Stimulated activated CD8-positive, alpha-beta memory T cell treated with anti-CD3 and anti-CD28 coated beads, Interleukin-12 subunit alpha, Interleukin-12 subunit beta, amount 100 ng/mL, for 24 hours (primary cell): ENCODE measurements around the gene PAK2.
"Not testable (repeated sequence)": the region's sequence is repeated elsewhere in the genome, so short reads cannot be mapped to it uniquely, and the experiment has no call there.

Experiments used
- DNase-seq: peaks from one replicate; pipeline ENCODE4 v3.0.0-alpha.2; 2020; ENCODE audit errors: extremely low read depth

The PAK2 gene

DNA sequence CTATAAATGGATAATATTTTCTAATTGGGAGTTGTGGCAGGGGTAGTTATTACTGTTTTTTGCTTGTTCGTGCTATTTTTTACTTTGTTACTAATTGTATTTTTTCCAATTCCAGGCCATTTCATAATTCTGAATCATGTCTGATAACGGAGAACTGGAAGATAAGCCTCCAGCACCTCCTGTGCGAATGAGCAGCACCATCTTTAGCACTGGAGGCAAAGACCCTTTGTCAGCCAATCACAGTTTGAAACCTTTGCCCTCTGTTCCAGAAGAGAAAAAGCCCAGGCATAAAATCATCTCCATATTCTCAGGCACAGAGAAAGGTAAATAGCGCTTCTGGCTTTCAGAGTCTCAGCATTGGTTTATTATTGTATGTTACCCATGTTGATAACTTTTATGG lies 42.9 kb downstream of the PAK2 start:
- no peak for DNase-seq

DNA sequence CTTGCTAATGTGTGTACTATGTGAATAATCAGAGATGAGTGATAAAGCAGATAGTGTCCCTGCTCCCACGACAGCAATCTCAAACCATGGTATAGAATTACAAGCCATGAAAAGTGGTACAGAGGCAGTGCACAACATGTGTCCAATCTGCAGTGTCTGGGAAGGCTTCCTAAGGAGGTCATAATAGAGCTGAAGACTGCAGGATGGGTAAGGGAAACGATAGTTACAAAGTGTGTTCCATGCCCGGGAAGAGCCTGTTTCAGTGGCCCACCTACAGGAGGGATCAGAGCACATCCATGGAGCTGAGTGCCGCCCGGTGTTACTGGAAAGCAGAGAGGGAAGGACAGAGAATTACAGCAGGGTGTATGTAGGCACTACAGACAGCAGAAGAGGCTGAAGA lies 48.9 kb downstream of the PAK2 start:
- no peak for DNase-seq

DNA sequence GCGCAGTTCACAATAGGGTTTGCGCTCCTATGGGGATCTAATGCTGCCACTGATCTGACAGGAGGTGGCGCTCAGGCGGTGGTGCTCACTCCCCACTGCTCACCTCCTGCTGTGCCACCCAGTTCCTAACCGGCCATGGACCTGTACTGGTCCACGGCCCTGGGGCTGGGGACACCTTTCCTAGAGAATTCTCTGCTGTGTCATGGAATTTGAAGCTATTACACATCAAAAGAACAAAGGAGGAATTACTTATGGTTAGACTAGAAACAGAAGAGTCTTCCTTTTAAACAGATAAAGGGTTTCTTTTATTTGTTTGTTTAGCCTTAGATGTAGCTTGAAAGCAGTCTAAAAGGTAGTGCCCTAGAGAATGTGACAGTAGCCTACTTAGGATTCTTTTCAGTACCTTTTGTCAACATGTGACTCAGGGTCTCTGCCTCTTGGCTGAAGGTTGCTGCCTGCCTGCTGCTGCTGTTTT lies 50.3 kb downstream of the PAK2 start:
- no peak for DNase-seq

DNA sequence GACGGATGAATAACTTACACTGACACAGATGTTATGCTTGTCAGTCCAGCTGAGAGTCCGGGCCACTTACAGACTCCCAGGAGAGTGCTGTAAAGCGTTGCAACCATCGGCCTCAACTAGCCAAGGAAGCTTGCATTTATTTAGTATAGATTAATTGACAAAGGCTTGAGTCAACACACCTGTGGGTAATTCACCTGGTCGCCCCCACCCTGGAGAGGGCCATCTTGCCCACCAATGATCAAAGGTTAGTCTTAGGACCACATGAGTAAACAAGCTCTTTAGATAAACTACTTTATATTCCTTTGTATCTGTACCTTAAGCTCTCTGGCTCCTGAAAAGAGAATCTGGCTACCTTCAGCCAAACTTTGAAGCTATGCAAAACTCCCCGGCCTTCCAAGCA lies 51.0 kb downstream of the PAK2 start:
- DNase-seq, result no peak

DNA sequence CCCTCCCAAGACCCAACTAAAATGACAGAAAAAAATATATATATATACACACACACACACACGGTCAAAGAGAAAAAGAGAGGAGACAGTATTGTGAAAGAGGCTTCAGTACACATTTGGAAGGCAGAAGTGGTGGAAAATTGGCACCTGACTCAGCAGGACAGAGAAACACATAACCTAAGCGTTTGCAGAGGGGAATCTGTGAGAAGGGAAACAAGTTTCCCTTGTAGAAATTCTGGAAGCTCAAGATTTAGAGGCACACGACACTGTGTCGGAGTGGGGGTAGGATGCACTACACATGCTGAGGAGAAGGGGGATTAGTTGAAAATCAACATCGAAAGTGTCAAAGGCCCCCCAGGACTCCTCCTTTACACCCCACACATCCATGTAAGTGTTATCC lies 53.1 kb downstream of the PAK2 start:
- DNase-seq, result no peak

DNA sequence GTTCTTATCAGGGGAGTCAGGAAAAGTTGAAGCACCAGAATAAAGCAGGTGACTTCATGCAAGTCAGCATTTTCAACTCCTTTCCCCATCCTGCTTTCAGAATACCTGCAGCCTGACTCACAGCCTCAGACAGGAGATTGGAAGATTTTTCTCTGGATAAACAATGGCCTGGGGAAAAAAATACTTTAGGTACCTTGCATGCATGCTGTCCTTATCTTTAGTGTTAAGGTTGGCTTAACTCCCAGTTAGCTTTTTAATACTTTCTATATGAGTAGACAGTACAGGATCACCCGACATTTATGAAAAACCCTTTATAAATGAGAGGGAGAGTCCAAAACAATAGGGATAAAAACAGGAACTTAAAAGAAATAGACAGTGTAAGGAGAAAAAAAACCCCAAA lies 53.6 kb downstream of the PAK2 start:
- no peak for DNase-seq

DNA sequence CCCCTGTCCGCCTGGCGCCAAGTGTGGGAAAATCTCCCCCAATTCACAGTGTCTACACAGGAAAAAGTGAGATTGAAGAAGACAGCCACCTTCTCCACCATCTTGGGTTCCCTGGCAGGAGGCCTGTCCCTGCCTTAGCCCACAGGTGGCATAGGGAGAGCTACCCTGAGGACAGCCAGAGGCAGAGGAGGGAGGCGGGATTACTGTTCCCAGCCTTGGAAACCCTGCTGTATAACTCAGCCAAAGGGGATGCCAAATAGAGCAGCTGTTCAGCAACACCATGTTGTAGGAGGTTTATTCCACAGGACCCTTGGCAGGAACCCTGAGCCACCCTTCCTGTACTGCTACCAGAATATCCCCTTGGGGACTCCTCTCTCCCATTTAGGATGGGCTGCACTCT lies 54.8 kb downstream of the PAK2 start:
- no peak for DNase-seq

DNA sequence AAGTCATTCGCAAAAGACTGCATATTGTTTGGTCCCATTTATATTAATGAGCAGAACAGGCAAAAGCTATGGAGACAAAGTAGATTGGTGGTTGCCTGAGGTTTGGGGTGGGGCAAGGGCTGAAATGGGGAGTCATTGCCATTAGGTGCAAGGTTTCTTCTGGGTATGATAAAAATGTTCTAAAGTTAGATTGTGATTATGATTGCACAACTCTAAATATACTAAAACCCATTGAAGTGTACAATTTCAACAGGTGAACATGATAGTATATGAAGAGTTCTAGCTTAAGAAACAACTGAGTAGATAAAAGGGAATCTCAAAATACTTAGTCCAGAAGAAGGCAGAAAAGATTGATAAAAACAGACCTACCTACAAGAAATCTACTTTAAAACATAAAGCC lies 56.7 kb downstream of the PAK2 start:
- no peak for DNase-seq

DNA sequence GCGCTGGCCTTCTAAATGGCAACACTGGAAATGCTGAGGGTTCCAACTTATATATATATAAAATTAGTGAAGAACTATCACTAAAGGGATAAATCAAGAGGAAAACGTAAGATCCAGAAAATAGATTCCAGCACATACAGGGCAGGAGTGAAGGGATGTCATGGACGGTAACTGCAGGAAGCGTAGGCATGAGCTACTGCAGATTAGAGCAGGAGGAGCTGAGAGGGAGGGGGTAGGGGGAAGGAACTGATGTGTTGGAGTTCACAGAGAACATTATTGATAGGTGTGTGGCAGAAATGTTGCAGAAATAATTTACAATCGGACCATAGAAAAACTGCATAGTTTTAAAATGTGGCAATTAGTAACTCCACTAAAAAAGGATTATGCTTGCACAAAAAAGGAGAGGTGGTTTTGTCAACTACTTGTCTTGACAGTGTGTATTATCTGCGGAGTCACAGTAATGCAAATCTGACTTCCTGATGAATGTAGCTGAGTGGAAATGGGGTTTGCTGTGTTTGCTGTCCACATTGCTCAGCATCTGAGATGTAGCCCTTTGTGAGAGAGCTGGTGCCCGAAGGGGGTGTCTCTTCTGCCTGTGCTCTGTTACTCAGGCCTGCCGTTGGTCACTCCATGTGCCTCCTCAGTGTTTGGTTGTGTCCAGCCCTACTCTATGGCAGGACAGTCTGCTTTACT lies 61.2 kb downstream of the PAK2 start:
- DNase-seq, result no peak

DNA sequence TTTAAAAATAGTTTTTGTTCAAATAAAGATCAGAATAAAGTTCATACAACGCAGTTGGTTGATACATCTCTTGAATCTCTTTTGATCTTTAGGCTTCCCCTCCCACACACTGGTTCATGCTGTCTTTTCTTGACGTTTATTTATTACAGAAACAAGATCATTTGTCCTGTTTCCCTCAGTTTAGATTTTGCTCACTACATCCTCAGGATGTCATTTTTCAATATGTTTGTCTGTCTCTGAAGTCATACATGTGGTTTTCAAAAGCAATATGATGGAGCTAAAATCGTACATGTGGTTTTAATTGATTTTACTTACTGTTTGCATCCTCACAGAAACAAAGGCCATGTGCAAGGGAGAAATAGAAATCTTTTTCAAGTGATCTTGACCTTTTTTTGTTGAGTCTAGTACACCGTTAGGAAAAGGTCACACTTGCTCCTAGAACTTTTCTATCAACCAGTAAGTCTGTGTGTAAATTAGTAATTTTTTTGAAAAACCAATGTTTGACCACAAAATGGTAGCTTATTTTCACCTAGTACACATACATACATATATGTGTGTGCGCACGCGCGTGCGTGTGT lies 64.3 kb downstream of the PAK2 start:
- no peak for DNase-seq

DNA sequence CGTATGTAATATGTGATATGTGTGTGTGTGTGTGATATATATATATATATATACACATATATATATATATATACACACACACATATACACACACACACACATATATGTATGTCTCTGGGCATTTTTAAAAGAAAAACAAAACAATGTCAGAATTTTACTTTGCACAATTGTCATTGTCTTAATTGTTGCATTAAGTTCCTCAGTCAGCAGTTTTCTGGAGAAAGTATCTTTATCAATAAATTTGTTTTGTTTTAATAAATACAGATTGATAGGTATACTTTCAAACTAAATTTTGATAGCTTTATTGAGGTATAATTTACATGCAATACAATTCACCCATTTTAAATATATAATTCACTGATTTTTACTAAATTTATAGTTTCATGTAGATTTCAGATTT lies 65.1 kb downstream of the PAK2 start:
- DNase-seq, result no peak

DNA sequence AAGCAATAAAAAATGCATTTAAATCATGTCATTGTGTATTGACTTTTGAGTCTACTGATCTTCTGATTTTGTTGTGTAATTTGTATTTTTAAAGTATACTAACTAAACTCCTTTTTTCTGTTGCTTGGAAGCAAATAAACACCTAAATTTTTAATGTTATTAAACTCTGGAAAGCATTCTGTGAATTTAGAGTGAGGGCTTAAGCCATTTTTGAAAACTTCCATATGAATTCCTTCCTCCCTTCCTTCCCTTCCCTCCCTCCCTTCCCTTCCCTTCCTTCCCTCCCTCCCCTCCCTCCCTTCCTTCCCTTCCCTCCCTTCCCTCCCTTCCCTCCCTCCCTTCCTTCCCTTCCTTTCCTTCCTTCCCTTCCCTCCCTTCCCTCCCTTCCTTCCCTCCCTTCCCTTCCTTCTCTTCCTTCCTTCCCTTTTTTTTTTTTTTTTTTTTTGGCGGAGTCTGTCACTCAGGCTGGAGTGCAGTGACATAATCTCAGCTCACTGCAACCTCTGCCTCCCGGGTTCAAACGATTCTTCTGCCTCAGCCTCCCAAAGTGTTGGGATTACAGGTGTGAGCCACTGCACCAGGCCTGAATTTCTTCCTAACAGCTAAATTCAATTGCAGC lies 71.4 kb downstream of the PAK2 start:
- no peak for DNase-seq

DNA sequence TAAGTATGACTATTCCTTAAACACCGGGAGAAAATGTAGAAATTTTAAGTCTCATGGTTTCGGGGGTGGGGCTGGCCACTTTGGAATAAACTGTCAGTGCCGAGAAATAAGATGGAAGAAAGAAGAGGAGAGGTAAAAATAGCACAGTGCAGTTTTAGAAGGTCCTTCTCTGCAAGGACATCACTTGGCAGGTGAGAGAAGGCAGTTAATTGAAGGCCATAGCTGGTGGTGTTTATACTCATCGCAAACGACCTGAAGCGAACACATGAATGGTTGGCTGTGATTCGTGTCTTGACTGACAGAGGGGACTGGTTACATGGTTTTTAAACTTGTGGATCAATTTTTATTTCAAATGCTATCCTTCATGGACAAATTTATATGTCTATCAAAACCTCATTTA lies 73.2 kb downstream of the PAK2 start:
- no peak for DNase-seq

DNA sequence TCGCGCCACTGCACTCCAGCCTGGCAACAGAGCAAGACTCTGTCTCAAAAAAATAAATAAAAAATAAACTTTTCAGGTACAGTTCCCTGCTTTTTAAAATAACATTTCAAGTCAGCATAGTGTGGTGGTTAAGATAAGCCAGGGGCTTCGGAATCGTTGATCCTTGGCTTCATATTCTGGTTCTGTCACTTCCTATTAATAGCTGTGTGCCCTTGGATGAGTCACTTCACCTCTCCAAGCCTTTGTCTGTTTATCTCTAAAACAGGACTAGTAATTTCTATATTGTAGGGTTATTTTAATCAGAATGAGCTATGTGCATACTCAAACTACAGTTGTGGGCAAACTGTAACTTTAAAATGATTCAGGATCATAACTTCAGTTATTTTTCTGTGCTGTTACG lies 74.2 kb downstream of the PAK2 start:
- no peak for DNase-seq

DNA sequence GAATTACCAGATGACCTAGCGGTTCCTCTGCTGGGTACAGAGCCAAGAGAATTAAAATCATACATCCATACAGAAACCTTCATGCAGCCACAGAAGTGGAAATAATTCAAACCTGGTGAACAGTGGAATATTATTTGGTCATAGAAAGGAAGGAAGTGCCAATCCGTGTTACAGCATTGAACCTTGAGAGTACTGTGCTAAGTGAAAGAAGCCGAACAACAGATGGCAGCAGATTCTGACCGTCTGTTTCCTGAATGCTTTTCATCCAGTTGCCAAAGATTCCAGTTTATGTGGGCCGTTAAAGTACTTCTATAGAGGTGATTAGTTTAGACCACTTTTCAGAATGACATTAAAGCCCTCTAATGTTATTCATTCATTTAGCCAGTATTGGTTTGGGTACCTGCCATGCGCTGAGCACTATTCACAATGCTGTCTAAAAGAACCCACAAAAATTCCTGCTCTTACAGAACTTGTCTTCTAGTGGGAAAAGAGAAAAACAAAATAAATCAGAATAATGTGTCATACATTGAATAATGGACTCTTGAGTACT lies 82.2 kb downstream of the PAK2 start:
- DNase-seq, result no peak

DNA sequence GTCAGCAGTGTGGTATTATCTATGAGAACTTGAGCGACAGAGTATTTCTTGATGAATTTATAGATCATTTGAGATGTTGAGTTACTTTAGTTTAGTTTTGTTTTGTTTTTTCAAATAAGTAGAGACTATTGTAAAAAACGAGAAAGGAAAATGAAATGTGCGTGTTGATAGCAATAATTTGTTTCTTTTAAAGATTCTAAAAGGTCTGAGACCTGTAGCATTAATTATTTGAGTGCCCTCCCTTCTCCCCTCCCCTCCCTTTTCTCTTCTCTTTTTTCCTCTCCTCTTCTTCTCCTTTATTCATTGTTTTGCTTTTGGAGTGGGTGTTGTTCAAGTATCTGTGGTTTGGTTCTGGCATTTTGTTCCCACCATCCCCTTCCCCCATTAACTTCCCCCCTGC lies 90.0 kb downstream of the PAK2 start:
- not testable (repeated sequence) for DNase-seq

DNA sequence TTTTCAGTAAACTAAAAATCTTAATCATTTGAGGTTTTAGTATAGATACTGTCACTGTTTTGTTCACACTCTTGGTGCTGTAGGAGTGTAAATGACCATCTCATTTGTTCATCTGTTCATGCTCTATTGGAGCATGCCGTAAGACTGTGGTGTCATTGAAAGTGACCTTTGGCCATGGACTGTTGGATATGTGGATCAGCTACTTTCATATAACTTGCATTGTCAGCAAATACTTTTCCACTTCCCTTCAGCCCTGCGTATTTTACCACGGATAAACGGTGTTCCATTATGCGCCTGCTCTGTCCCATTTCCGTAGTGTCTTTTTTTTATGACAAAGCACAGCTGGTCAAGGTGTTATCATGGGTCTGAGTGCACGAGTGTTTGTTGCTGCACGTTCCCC lies 95.4 kb downstream of the PAK2 start:
- no peak for DNase-seq

DNA sequence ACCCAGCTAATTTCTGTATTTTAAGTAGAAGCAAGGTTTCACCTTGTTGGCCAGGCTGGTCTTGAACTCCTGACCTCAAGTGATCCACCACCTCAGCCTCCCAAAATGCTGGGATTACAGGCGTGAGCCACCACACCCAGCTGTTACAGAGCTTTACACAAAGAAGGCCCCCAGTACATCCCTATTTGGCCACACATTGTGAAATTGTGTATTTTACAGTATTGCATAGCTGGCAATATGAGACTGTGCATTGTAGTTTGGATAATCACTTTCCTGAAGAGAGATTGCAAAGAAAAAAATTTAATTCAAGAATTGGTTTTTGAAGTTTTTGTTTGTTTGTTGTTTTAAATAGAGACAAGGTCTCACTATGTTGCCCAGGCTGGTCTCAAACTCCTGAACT lies 97.0 kb downstream of the PAK2 start:
- DNase-seq, result not testable (repeated sequence)

DNA sequence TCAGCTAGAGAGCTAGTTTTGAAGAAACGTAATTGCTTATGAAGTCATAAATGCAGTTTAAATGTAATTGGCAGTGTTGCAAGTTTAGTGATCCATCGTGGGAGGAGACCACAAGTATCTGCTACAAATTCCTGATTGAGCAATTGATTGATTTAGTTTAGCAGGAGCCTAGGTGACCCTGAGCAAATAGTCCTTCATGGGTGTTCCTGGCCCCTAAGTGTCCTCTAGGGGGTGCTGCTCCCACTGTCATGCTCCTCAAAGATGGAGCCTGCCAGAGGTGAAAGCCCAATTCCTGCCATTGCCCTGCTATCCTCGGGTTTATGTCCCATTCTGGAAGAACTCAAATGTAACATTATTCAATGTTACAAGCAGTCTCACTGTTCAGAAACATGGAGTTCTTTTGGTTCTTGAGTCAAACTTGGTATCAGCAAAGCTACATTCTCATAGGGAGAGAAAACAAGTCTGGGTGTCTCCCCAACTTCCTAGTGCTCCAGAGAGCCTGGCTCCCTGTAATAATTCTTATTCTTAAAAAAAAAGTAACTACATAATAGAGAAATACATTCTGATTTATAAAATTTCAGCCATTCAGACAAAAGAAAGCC lies 98.3 kb downstream of the PAK2 start:
- DNase-seq, result peak; percentile 38

DNA sequence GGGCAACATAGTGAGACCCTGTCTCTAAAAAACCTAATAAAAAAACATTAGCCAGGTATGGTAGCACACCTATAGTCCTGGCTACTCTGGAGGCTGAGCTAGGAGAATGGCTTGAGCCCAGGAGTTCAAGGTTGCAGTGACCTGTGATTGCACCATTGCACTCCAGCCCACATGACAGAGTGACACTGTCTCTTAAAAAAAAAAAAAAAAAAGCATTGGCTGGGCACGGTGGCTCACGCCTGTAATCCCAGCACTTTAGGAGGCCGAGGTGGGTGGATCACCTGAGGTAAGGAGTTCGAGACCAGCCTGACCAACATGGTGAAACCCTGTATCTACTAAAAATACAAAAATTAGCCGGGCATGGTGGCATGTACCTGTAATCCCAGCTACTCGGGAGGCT lies 99.7 kb downstream of the PAK2 start:
- not testable (repeated sequence) for DNase-seq

DNA sequence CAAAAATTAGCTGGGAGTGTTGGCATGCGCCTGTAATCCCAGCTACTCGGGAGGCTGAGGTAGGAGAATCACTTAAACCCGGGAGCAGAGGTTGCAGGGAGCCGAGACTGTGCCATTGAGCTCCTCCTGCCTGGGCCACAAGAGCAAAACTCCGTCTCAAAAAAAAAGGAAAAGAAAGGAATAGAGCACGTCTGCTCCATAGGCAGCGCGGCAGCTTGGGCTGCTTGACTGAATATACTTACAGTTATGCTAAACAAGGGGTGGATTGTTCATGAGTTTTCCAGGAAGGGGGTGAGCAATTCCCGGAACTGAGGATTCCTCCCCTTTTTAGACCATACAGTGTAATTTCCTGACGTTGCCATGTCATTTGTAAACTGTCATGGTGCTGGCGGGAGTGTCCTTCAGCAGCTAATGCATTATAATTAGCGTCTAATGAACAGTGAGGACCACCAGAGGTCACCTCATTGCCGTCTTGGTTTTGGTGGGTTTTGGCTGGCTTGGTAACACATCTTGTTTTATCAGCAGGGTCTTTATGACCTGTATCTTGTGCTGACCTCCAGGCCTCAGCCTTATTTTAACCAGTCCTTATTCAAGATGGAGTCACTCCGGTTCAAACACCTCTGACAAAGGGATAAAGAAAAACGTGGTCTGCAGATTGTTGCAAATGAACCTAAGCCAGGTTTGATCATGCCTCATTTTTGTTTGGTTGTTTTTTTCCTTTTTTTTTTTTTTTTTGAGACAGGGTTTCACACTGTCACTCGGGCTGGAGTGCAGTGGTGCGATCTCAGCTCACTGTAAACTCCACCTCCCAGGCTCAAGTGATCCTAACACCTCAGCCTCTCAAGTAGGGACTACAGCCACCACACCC lies 103.1 kb downstream of the PAK2 start:
- DNase-seq, result no peak
